HEK293 (cell line): ENCODE data around the gene ZNF865.

Experiments
- BCL6B ChIP-seq: fragments of 450-650 bp; formaldehyde crosslinking; IDR thresholded peaks from 2 replicates; pipeline ENCODE4 v1.5.1; 2017; ENCODE audit warnings: missing biosample characterization, missing genetic modification characterization
- CTCF ChIP-seq: fragments of 450-650 bp; formaldehyde crosslinking; IDR thresholded peaks from 2 replicates; pipeline ENCODE4 v1.5.1; 2016; ENCODE audit warnings: missing biosample characterization, missing genetic modification characterization
- SCRT1 ChIP-seq: fragments of 450-650 bp; formaldehyde crosslinking; IDR thresholded peaks from 2 replicates; pipeline ENCODE4 v1.5.1; 2016; ENCODE audit warnings: missing biosample characterization, missing genetic modification characterization, borderline replicate concordance
- ZNF133 ChIP-seq: fragments of 450-650 bp; formaldehyde crosslinking; IDR thresholded peaks from 2 replicates; pipeline ENCODE4 v1.5.1; 2016; ENCODE audit warnings: missing biosample characterization, missing genetic modification characterization
- ZNF24 ChIP-seq: fragments of 450-650 bp; formaldehyde crosslinking; IDR thresholded peaks from 2 replicates; pipeline ENCODE4 v1.5.1; 2016; ENCODE audit warnings: missing biosample characterization, missing genetic modification characterization
- ZNF639 ChIP-seq: fragments of 450-650 bp; formaldehyde crosslinking; IDR thresholded peaks from 2 replicates; pipeline ENCODE4 v1.5.1; 2016; ENCODE audit warnings: missing biosample characterization, missing genetic modification characterization
- ZNF701 ChIP-seq: fragments of 450-650 bp; formaldehyde crosslinking; IDR thresholded peaks from 2 replicates; pipeline ENCODE4 v1.5.1; 2016; ENCODE audit warnings: missing biosample characterization, missing genetic modification characterization
- ZNF707 ChIP-seq: fragments of 450-650 bp; formaldehyde crosslinking; IDR thresholded peaks from 2 replicates; pipeline ENCODE4 v1.5.1; 2016; ENCODE audit warnings: missing biosample characterization, missing genetic modification characterization

DNA sequence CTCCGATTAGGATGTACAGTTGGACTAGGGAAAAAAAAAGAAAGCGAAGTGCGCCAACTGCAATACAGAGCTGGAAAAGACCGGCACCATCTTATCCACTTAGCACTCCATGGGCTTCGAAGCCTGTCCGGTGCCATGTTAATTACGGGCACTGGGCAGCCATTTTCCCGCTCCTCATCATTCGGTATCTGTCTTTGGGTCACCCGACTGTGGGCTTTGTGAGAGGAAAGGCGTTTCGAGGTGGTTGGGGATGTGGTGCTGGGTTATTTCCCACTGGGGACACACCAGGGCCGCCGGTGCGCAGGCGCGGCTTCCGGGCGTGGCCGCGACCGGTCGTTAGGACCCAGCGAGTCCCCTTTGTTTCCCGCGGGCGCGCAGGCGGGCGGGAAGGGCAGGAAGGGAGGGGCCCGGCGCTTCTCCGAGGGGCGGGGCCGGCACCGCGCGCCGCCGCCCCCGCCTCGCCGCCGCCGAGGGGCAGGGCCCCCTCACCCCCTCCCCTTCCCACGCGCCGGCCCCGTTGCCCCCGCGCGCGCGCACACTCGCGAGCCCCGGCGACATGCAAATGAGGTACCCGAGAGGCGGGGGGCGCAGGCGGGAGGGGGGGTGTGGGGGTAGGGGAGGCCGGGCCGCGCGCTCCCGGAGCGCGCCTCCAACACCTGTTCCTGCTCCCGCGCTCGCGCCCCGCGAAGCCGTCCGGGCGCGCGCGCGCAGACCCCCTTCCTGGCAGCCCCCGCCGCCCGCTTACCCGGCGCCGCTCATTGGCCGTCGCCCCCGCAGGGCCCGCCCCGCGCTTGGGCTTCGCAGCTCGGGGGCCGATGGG is 5.4 kb upstream of the ZNF865 start, which contains the start of gene ZNF524:
- no peak for TF ChIP-seq ZNF701 (tag by site-specific recombination)
- TF ChIP-seq CTCF (tag by site-specific recombination), result no peak; the same call in 1 of the 2 replicates
- peak; percentile 38; the same call in 1 of the 2 replicates for TF ChIP-seq ZNF24 (tag by site-specific recombination)
- TF ChIP-seq ZNF707 (tag by site-specific recombination), result no peak
- no peak for TF ChIP-seq ZNF133 (tag by site-specific recombination)
- no peak for TF ChIP-seq SCRT1 (tag by site-specific recombination)
- no peak for TF ChIP-seq BCL6B
- no peak; the same call in 1 of the 2 replicates for TF ChIP-seq ZNF639
